ENCODE measurements around the gene CIT.

CIT gene

DNA sequence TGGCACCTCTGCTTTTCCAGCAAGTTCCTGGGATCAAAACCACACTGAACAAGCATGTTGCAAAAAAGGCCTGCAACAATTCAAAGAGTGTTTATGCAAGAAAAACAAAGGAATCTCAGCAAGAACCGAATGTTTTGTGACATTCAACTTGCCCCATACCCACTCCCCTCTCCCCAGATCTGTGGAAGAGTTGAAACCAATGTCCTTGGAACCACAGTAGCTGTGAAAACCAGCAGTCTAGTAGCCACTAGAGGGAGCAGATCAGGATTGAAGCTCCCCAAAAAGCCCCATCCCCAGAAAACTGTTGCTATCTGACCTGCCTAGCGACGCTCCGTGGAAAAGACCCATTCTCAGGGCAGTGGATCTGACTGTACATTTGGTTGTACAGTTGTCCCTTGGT lies 182.1 kb downstream of the CIT start:
- TF ChIP-seq SIN3A (IDR thresholded peaks at IDR 0.05; ENCODE audit: borderline replicate concordance, insufficient read depth, low read length) (no peak), TAF1 (IDR thresholded peaks at IDR 0.05; ENCODE audit: borderline replicate concordance, insufficient read depth, low read length) (no peak), FOXP2 (optimal IDR thresholded peaks at IDR 0.05; ENCODE audit: borderline replicate concordance, extremely low read depth, extremely low read length, insufficient read depth) (no peak), POLR2AphosphoS5 (IDR thresholded peaks at IDR 0.05; ENCODE audit: low read depth, low read length) (no peak)
- TF ChIP-seq, protein P1, sequence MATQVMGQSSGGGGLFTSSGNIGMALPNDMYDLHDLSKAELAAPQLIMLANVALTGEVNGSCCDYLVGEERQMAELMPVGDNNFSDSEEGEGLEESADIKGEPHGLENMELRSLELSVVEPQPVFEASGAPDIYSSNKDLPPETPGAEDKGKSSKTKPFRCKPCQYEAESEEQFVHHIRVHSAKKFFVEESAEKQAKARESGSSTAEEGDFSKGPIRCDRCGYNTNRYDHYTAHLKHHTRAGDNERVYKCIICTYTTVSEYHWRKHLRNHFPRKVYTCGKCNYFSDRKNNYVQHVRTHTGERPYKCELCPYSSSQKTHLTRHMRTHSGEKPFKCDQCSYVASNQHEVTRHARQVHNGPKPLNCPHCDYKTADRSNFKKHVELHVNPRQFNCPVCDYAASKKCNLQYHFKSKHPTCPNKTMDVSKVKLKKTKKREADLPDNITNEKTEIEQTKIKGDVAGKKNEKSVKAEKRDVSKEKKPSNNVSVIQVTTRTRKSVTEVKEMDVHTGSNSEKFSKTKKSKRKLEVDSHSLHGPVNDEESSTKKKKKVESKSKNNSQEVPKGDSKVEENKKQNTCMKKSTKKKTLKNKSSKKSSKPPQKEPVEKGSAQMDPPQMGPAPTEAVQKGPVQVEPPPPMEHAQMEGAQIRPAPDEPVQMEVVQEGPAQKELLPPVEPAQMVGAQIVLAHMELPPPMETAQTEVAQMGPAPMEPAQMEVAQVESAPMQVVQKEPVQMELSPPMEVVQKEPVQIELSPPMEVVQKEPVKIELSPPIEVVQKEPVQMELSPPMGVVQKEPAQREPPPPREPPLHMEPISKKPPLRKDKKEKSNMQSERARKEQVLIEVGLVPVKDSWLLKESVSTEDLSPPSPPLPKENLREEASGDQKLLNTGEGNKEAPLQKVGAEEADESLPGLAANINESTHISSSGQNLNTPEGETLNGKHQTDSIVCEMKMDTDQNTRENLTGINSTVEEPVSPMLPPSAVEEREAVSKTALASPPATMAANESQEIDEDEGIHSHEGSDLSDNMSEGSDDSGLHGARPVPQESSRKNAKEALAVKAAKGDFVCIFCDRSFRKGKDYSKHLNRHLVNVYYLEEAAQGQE (IDR thresholded peaks at IDR 0.05; ENCODE audit: insufficient read depth in 1 of 2, low read depth in 2 of 2, low read length in 2 of 2) = no peak

DNA sequence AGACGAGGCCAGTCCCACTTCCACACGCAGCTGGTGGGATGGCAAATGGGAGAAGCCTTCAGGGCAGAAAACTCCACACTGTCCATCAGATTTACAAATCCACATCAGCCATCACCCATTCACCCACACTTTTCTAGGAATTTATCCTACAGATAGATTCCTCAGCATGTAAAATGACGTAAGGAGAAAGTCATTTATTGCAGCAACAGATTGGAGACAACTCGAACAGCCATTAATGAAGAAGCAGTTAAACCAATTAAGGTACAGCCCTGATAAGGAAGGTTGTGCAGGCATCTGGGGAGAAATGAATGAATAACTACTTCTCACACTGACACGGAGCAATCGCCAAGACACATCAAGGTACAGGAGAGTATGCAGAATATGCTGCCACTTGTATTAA lies 183.0 kb downstream of the CIT start:
- no peak for TF ChIP-seq TAF1 (IDR thresholded peaks at IDR 0.05; ENCODE audit: borderline replicate concordance, insufficient read depth, low read length)
- no peak for TF ChIP-seq FOXP2 (optimal IDR thresholded peaks at IDR 0.05; ENCODE audit: borderline replicate concordance, extremely low read depth, extremely low read length, insufficient read depth)
- no peak for TF ChIP-seq POLR2AphosphoS5 (IDR thresholded peaks at IDR 0.05; ENCODE audit: low read depth, low read length)

DNA sequence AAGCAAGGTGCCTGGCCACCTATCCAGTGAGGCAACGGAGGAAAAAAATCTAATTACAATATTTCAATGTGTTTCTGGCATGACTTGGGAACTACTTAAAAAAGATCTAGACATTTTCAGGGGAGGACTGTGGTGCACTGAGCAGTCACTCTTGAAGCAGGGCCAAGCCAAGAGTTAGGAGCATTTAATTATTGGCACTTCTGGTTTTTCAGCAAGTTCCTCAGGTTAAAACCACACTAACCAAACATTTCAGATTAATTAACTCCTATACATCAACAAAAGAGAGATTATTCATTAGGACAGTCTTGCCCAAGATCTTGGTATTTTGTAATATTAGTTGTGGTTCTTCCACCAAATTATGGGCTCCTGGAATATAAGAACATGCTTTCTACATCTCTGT lies 183.6 kb downstream of the CIT start:
- TF ChIP-seq POLR2AphosphoS5 (IDR thresholded peaks at IDR 0.05; ENCODE audit: low read depth, low read length) (no peak), SIN3A (IDR thresholded peaks at IDR 0.05; ENCODE audit: borderline replicate concordance, insufficient read depth, low read length) (no peak), TAF1 (IDR thresholded peaks at IDR 0.05; ENCODE audit: borderline replicate concordance, insufficient read depth, low read length) (no peak), FOXP2 (optimal IDR thresholded peaks at IDR 0.05; ENCODE audit: borderline replicate concordance, extremely low read depth, extremely low read length, insufficient read depth) (no peak)
- TF ChIP-seq, protein P1 (IDR thresholded peaks at IDR 0.05; ENCODE audit: insufficient read depth in 1 of 2, low read depth in 2 of 2, low read length in 2 of 2) = no peak

DNA sequence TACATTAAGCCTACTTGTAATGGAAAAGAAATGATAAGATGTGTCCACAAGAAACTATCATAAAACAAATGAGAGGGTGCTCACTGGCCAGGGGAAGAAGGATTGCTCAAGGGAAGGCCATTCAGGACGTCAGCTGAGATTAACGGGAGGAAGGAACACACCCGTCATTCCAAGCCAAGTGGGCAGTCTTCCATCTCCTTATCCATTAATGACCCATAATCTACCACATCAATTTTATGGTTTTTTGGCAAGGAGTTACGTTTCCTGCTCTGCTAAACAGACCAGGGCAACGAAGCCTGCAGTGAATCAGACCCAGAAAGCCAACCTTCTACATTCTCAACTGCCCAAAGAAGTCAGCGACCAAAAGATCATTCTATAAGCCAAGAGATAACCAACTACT lies 184.1 kb downstream of the CIT start:
- TF ChIP-seq POLR2AphosphoS5 (IDR thresholded peaks at IDR 0.05; ENCODE audit: low read depth, low read length) (no peak), SIN3A (IDR thresholded peaks at IDR 0.05; ENCODE audit: borderline replicate concordance, insufficient read depth, low read length) (0 out of 2 replicates have a peak, but pooled peaks have one; percentile 32)
- TF ChIP-seq, protein P1 (IDR thresholded peaks at IDR 0.05; ENCODE audit: insufficient read depth in 1 of 2, low read depth in 2 of 2, low read length in 2 of 2) = peak in 1 of 2 experiments; percentile 33; a peak in 1 of 4 replicates

DNA sequence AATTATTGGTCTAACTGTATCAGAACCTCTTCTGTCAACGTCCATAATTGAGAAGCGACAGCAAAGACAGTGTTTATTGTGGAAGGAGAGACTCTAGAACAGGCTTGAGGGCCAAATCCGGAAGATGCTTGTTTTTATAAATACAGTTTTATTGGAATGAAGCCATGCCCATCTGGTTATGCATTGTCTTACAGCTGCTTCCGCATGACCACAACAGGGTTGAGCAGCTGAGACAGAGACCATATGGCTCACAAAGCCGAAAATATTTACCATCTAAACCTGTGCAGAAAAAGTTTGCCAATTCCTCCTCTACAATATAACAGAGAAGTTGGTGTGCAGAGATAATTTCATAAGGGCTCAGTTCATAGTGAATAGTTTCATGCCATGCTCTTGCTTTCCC lies 184.7 kb downstream of the CIT start:
- TF ChIP-seq FOXP2 (optimal IDR thresholded peaks at IDR 0.05; ENCODE audit: borderline replicate concordance, extremely low read depth, extremely low read length, insufficient read depth) (no peak), SIN3A (IDR thresholded peaks at IDR 0.05; ENCODE audit: borderline replicate concordance, insufficient read depth, low read length) (peak; percentile 48; the same call in 1 of the 2 replicates), TAF1 (IDR thresholded peaks at IDR 0.05; ENCODE audit: borderline replicate concordance, insufficient read depth, low read length) (no peak)

DNA sequence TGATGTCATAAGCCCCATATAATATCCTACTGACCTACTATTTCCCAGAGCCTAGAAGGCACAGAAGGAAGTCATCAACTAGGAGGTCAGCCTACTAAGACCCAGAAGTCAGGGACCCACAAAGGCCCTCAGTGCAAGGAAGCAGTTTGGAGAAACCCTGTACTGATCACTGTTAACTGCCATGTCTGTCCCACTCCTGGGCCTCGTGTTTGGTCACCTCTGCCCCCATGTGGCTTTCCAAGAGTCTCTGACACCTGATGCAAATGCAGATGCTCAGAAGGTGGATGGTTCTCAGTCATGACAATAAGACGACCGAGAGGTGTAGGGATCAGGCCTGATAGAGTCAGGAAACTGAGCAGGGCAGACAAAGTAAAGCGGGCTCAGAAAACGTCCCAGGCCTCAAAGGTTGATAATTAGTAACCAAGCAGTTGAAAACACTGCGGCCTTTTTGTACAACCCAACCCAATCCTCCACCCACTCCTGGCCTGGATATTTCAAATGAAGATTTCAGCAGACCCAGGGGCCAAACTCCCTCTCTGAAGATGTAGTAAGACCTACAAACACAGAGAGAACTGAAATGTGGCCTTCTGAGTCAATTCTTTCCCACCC lies 185.8 kb downstream of the CIT start:
- TF ChIP-seq SIN3A (IDR thresholded peaks at IDR 0.05; ENCODE audit: borderline replicate concordance, insufficient read depth, low read length) = no peak
- TF ChIP-seq, protein P1 (IDR thresholded peaks at IDR 0.05; ENCODE audit: insufficient read depth in 1 of 2, low read depth in 2 of 2, low read length in 2 of 2) = no peak
- TF ChIP-seq FOXP2 (optimal IDR thresholded peaks at IDR 0.05; ENCODE audit: borderline replicate concordance, extremely low read depth, extremely low read length, insufficient read depth) = no peak
